K562 (cell line): ENCODE results near the gene PRKAA1. TPM values are rescaled to one million over a fixed set of nuclear protein-coding genes. Genes with fewer than 3 reads are reported as not detected.
"Not testable (repeated sequence)": the region's sequence is repeated elsewhere in the genome, so short reads cannot be mapped to it uniquely, and the experiment has no call there.

Source experiments
- ATAC-seq: fragments of 200-7000 bp; cut with Tn5 transposase; 3 replicates; pipeline ENCODE4 v1.9.1; 2020; ENCODE audit warnings: moderate library complexity
- BruUV-seq: library from RNA; stranded (reverse); fragments of 400-500 nt; replicated peaks from 2 replicates; lab custom pipeline; 2021; lab: Mats Ljungman, UMichigan
- CTCF ChIA-PET: fragments of 300-600 bp; formaldehyde crosslinking; extraction: SDS; loops from one replicate; lab custom pipeline; 2021; ENCODE audit warnings: low intra/inter-chr PET ratio; lab: Yijun Ruan, JAX
- POLR2A ChIA-PET: fragments of 300-600, 350-650 bp; sonication (Branson Sonifier 250); formaldehyde crosslinking; extraction: SDS; loops from one replicate; lab custom pipeline; 2021; ENCODE audit warnings: antibody characterized with exemption, inconsistent platforms; lab: Yijun Ruan, JAX
- DNase-seq, 4 experiments: peaks; one replicate each; pipeline versions ENCODE4 v3.0.0 to v3.0.0-alpha.2; 2011 to 2018; ENCODE audit warnings: low spot score in 3 of 4, mixed read lengths in 3 of 4; ENCODE audit errors: extremely low read depth in 1 of 4
- FAIRE-seq: peaks from 2 replicates; lab custom pipeline; 2011; peaks lifted over from hg19 to GRCh38; lab: Jason Lieb, UNC
- H2AFZ ChIP-seq: 2 replicates; pipeline ENCODE4 v1.6.0; 2011; ENCODE audit warnings: low read depth, low read length, control low read depth, inconsistent platforms
- H3K27ac ChIP-seq: fragments of 200-600 bp; 3 replicates; pipeline ENCODE4 v1.8.0; 2011; ENCODE audit warnings: low read depth, mild to moderate bottlenecking, control low read depth, inconsistent platforms, low read length, moderate library complexity, mixed read lengths; ENCODE audit errors: extremely low read depth
- H3K27me3 ChIP-seq, 2 experiments: fragments of 300-600 bp in 1 of 2; 2 replicates in 1 of 2; 3 replicates in 1 of 2; pipeline versions ENCODE4 v1.6.0 to v1.8.0; 2011; ENCODE audit warnings: inconsistent platforms in 2 of 2, low read length in 2 of 2, mild to moderate bottlenecking in 1 of 2, mixed read lengths in 1 of 2, moderate library complexity in 1 of 2; ENCODE audit not compliant: control insufficient read depth in 2 of 2, insufficient read depth in 2 of 2
- H3K36me3 ChIP-seq: fragments of 300-600 bp; 3 replicates; pipeline ENCODE4 v1.8.0; 2011; ENCODE audit warnings: mild to moderate bottlenecking, low read length, inconsistent platforms; ENCODE audit not compliant: control insufficient read depth, insufficient read depth
- H3K4me1 ChIP-seq, 2 experiments: fragments of 200-600 bp in 1 of 2; replicated peaks in 1 of 2; 2 replicates in 1 of 2; 3 replicates in 1 of 2; pipeline versions ENCODE4 v1.5.1 to v1.8.0; 2011; ENCODE audit warnings: inconsistent platforms in 2 of 2, low read length in 2 of 2, mild to moderate bottlenecking in 1 of 2, mixed read lengths in 1 of 2, moderate library complexity in 1 of 2; ENCODE audit not compliant: control insufficient read depth in 2 of 2, insufficient read depth in 2 of 2
- H3K4me2 ChIP-seq: 2 replicates; pipeline ENCODE4 v1.6.1; 2011; ENCODE audit warnings: low read length, control low read depth, inconsistent platforms, mixed read lengths; ENCODE audit not compliant: insufficient read depth
- H3K4me3 ChIP-seq: fragments of 200-600 bp; sonication (generic), shearing (Covaris generic); 2 replicates; pipeline ENCODE4 v1.5.1; 2016; ENCODE audit warnings: control low read depth, inconsistent platforms
- H3K79me2 ChIP-seq: fragments of 200-600 bp; 3 replicates; pipeline ENCODE4 v1.8.0; 2011; ENCODE audit warnings: low read length, inconsistent platforms; ENCODE audit not compliant: control insufficient read depth, insufficient read depth
- H3K9ac ChIP-seq, 2 experiments: 2 replicates each; pipeline versions ENCODE4 v1.6.0 to v1.6.1; 2011; ENCODE audit warnings: low read depth in 2 of 2, low read length in 2 of 2, control low read depth in 1 of 2, inconsistent platforms in 1 of 2, mild to moderate bottlenecking in 1 of 2, mixed read lengths in 1 of 2; ENCODE audit not compliant: insufficient read depth in 1 of 2
- H3K9me1 ChIP-seq: one replicate; pipeline ENCODE4 v1.6.0; 2011; ENCODE audit warnings: inconsistent platforms, mild to moderate bottlenecking, low read length, moderate library complexity; ENCODE audit not compliant: control insufficient read depth, insufficient read depth
- H3K9me3 ChIP-seq: replicated peaks from 2 replicates; pipeline ENCODE4 v1.5.1; 2011; ENCODE audit warnings: low read depth, low read length, inconsistent platforms; ENCODE audit not compliant: control insufficient read depth, insufficient read depth
- H4K20me1 ChIP-seq: replicated peaks from 2 replicates; pipeline ENCODE4 v1.6.1; 2011; ENCODE audit warnings: low read length, inconsistent platforms, mixed read lengths; ENCODE audit not compliant: control insufficient read depth, insufficient read depth
- BCL6 ChIP-seq: fragments of 250-450 bp; sonication (Bioruptor Pico); IDR thresholded peaks from 2 replicates; pipeline ENCODE4 v1.4.0; 2020
- BCOR ChIP-seq: fragments of 450-650 bp; IDR thresholded peaks from 2 replicates; pipeline ENCODE4 v1.6.1; 2016
- L3MBTL2 ChIP-seq: fragments of 450-650 bp; IDR thresholded peaks from 2 replicates; pipeline ENCODE4 v1.6.1; 2016; ENCODE audit warnings: mild to moderate bottlenecking, moderate library complexity
- NRF1 ChIP-seq, 2 experiments: fragments of 450-650 bp; IDR thresholded peaks in 1 of 2; conservative IDR thresholded peaks in 1 of 2; 2 replicates each; pipeline ENCODE4 v1.6.1; 2014; ENCODE audit warnings: mild to moderate bottlenecking in 2 of 2
- PKNOX1 ChIP-seq: fragments of 450-650 bp; IDR thresholded peaks from 2 replicates; pipeline ENCODE4 v1.6.1; 2016
- RBM25 ChIP-seq: fragments of 200-400 bp; formaldehyde crosslinking; IDR thresholded peaks from 2 replicates; pipeline ENCODE4 v1.6.1; 2018; ENCODE audit warnings: low read length, low read depth, moderate library complexity; ENCODE audit not compliant: severe bottlenecking
- ZNF146 ChIP-seq: IDR thresholded peaks from one replicate; pipeline ENCODE4 v1.6.1; 2018; ENCODE audit warnings: missing compliant biosample characterization; ENCODE audit not compliant: unreplicated experiment
- ZNF197 ChIP-seq: fragments of 200-800 bp; sonication (Bioruptor generic); IDR thresholded peaks from 2 replicates; pipeline ENCODE4 v1.6.1; 2016; ENCODE audit warnings: low read depth, missing genetic modification characterization, missing compliant biosample characterization
- in situ Hi-C: fragments of 300-500 bp; cut with MboI; formaldehyde crosslinking; loops from 4 replicates; pipeline ENCODE4 v1.15.0; 2018; ENCODE audit warnings: inconsistent platforms, mixed read lengths
- intact Hi-C: fragments of 100-400 bp; cut with micrococcal nuclease; formaldehyde crosslinking; loops from 2 replicates; pipeline ENCODE4 v1.14.2; 2022
- polyA plus RNA-seq, 8 experiments: library from polyadenylated mRNA; depleted of rRNA in 4 of 8; stranded (reverse) in 5 of 8; unstranded in 3 of 8; fragments of >200 nt; fragmentation: Nextera tagmentation in 2 of 8; fragmentation: Illumina TruSeq in 1 of 8; extraction: Ambion mirVana in 2 of 8; extraction: Trizol in 1 of 8; gene quantifications; 2 replicates each; pipeline versions ENCODE4 v1.2.1 to v1.2.3, GENCODE V29; 2011 to 2014; ENCODE audit warnings: inconsistent platforms in 1 of 8, missing spikeins in 1 of 8
- total RNA-seq, 7 experiments: library from RNA; depleted of rRNA in 6 of 7; stranded (reverse); fragments of >200 nt in 6 of 7; fragmentation: Illumina TruSeq in 2 of 7; extraction: Trizol in 2 of 7; gene quantifications; 2 replicates each; pipeline versions ENCODE4 v1.2.1 to v1.2.3, GENCODE V29; 2011 to 2021; ENCODE audit warnings: low replicate concordance in 1 of 7

PRKAA1 gene
- total and polyA plus RNA-seq, 9 of the 15 experiments (the other 6 are each of a cell fraction or from before 2014, with no cell fraction given): 24.5 to 84.0 (median 51.4) TPM

- H3K27ac ChIP-seq: no peak overlapping the region
- H3K79me2 ChIP-seq: no peaks in the 10 kb centered on the region
- BruUV-seq: no TSS peak
- H3K9ac ChIP-seq: no peak overlapping the region
- TF ChIP-seq PKNOX1 (no peak), NRF1 (conservative IDR thresholded peaks at IDR 0.05 in 1 of 2, IDR thresholded peaks at IDR 0.05 in 1 of 2) (no peak), ZNF197 (CRISPR knock-in tag) (no peak), L3MBTL2 (no peak), BCL6 (CRISPR knock-in tag) (no peak)
- no peak for FAIRE-seq
- intact Hi-C loops: no loop called here
- H3K9me1 ChIP-seq: no peaks in the 10 kb centered on the region
- no peaks in the 10 kb centered on the region for H3K9me3 ChIP-seq
- ATAC-seq: no peak
- H3K36me3 ChIP-seq: 0 out of 3 replicates have a peak, but pooled peaks cover 3% of the 10 kb centered on the region
- H3K4me2 ChIP-seq: no peak overlapping the region
- H3K4me3 ChIP-seq: no peak overlapping the region
- H3K4me1 ChIP-seq: no peaks in the 10 kb centered on the region
- H2AFZ ChIP-seq: no peak overlapping the region
- H4K20me1 ChIP-seq: no peaks in the 10 kb centered on the region
- H3K27me3 ChIP-seq: no peaks in the 10 kb centered on the region
- ChIA-PET POLR2A (interaction anchor here (0.6 to 1.2 kb wide), 4 partner anchors 9 to 27 kb away, joined by 3 read pairs; no protein-coding TSS in a partner anchor), CTCF (no interaction called here)
- in situ Hi-C loops: no loop called here
- no peak for DNase-seq
Observed at GRCh38 chr5:40714001-40714400, 84.2 kb downstream of the PRKAA1 start.

- BruUV-seq, H3K9me1 ChIP-seq, CTCF ChIA-PET, H3K4me1 ChIP-seq, intact Hi-C loops, H3K79me2 ChIP-seq, H2AFZ ChIP-seq, H4K20me1 ChIP-seq, H3K4me3 ChIP-seq, H3K9me3 ChIP-seq, H3K36me3 ChIP-seq, H3K4me2 ChIP-seq, POLR2A ChIA-PET, DNase-seq, H3K27me3 ChIP-seq, H3K9ac ChIP-seq, FAIRE-seq, in situ Hi-C loops, ATAC-seq, H3K27ac ChIP-seq: not testable (repeated sequence)
- peak; percentile 66 for TF ChIP-seq ZNF146
- 0 out of 2 replicates have a peak, but pooled peaks have one; percentile 61 for TF ChIP-seq BCOR
- peak; percentile 24 for TF ChIP-seq RBM25
Observed at GRCh38 chr5:40710575-40710974, 87.6 kb downstream of the PRKAA1 start.
